HEK293T (cell line): Measurements from ENCODE around the gene RPL10A.

ENCODE experiments used
- CTCF ChIA-PET: fragments of 350-600 bp; formaldehyde crosslinking; extraction: SDS; loops from one replicate; lab custom pipeline; 2021; ENCODE audit warnings: antibody characterized with exemption, inconsistent platforms; lab: Yijun Ruan, JAX
- POLR2A ChIA-PET: fragments of 350-600 bp; formaldehyde crosslinking; extraction: SDS; loops from one replicate; lab custom pipeline; 2020; ENCODE audit warnings: antibody characterized with exemption, inconsistent platforms; lab: Yijun Ruan, JAX
- DNase-seq: peaks from one replicate; pipeline ENCODE4 v3.0.0; 2012; ENCODE audit warnings: mixed read lengths; ENCODE audit errors: extremely low spot score
- ARNT ChIP-seq: fragments of 450-650 bp; IDR thresholded peaks from 2 replicates; pipeline ENCODE4 v1.6.1; 2017; ENCODE audit warnings: mild to moderate bottlenecking
- BHLHE40 ChIP-seq: fragments of 450-650 bp; IDR thresholded peaks from 2 replicates; pipeline ENCODE4 v1.6.1; 2016; ENCODE audit warnings: mild to moderate bottlenecking, moderate library complexity, borderline replicate concordance
- CTBP1 ChIP-seq: fragments of 450-650 bp; IDR thresholded peaks from 2 replicates; pipeline ENCODE4 v1.6.1; 2016; ENCODE audit warnings: borderline replicate concordance
- ELF4 ChIP-seq: fragments of 450-650 bp; IDR thresholded peaks from 2 replicates; pipeline ENCODE4 v1.6.1; 2017; ENCODE audit warnings: antibody characterized with exemption
- FOXA1 ChIP-seq: fragments of 450-650 bp; IDR thresholded peaks from 2 replicates; pipeline ENCODE4 v1.6.1; 2016; ENCODE audit warnings: mild to moderate bottlenecking
- FOXK2 ChIP-seq: fragments of 450-650 bp; IDR thresholded peaks from 2 replicates; pipeline ENCODE4 v1.6.1; 2016; ENCODE audit warnings: mild to moderate bottlenecking
- FOXM1 ChIP-seq: fragments of 450-650 bp; IDR thresholded peaks from 2 replicates; pipeline ENCODE4 v1.6.1; 2017; ENCODE audit warnings: mild to moderate bottlenecking, borderline replicate concordance
- HDGF ChIP-seq: fragments of 450-650 bp; IDR thresholded peaks from 2 replicates; pipeline ENCODE4 v1.6.1; 2017; ENCODE audit warnings: antibody characterized with exemption, borderline replicate concordance
- L3MBTL2 ChIP-seq: fragments of 450-650 bp; conservative IDR thresholded peaks from 2 replicates; pipeline ENCODE4 v1.6.1; 2016; ENCODE audit warnings: mild to moderate bottlenecking
- LEF1 ChIP-seq: fragments of 450-650 bp; IDR thresholded peaks from 2 replicates; pipeline ENCODE4 v1.6.1; 2017; ENCODE audit warnings: mild to moderate bottlenecking, borderline replicate concordance
- NFRKB ChIP-seq: fragments of 450-650 bp; IDR thresholded peaks from 2 replicates; pipeline ENCODE4 v1.6.1; 2016; ENCODE audit warnings: mild to moderate bottlenecking, moderate library complexity
- PKNOX1 ChIP-seq: fragments of 450-650 bp; IDR thresholded peaks from 2 replicates; pipeline ENCODE4 v1.6.1; 2016
- SP1 ChIP-seq: fragments of 450-650 bp; IDR thresholded peaks from 2 replicates; pipeline ENCODE4 v1.6.1; 2017
- SUZ12 ChIP-seq: fragments of 450-650 bp; IDR thresholded peaks from 2 replicates; pipeline ENCODE4 v1.6.1; 2016; ENCODE audit warnings: mild to moderate bottlenecking
- TARDBP ChIP-seq: fragments of 450-650 bp; IDR thresholded peaks from 2 replicates; pipeline ENCODE4 v1.6.1; 2016
- ZNF384 ChIP-seq: fragments of 450-650 bp; IDR thresholded peaks from 2 replicates; pipeline ENCODE4 v1.6.1; 2016

Gene RPL10A

GRCh38 chr6:35489066-35489465 is 20.9 kb downstream of the RPL10A start:
- TF ChIP-seq NFRKB: no peak
- no peak for TF ChIP-seq ZNF384
- ChIA-PET POLR2A (interaction anchor here (0.7 to 1.7 kb wide), 2 partner anchors 16 to 18 kb away, joined by 3 to 8 read pairs; no protein-coding TSS in a partner anchor), CTCF (no interaction called here)
- DNase-seq: no peak

- POLR2A ChIA-PET: interaction anchor here (0.6 to 2.0 kb wide), 4 partner anchors 17 to 1869 kb away, joined by 3 to 8 read pairs (median 5); no protein-coding TSS in a partner anchor
- CTCF ChIA-PET: no interaction called here
- TF ChIP-seq ARNT: no peak
- no peak for TF ChIP-seq CTBP1
- no peak for TF ChIP-seq ZNF384
- TF ChIP-seq FOXK2: no peak
- TF ChIP-seq TARDBP: no peak
- TF ChIP-seq L3MBTL2: no peak
- TF ChIP-seq BHLHE40: no peak
- no peak for TF ChIP-seq FOXM1
- no peak for TF ChIP-seq NFRKB
- TF ChIP-seq SP1: no peak
- no peak for TF ChIP-seq FOXA1
- no peak for TF ChIP-seq HDGF
- no peak for TF ChIP-seq ELF4
- no peak for DNase-seq
Measured at GRCh38 chr6:35489995-35490791, 22.0 kb downstream of the RPL10A start.

GRCh38 chr6:35490821-35491557 is 22.8 kb downstream of the RPL10A start:
- POLR2A ChIA-PET: interaction anchor here (1.0 to 2.0 kb wide), 2 partner anchors 13 to 19 kb away, joined by 4 to 7 read pairs; no protein-coding TSS in a partner anchor
- no peak for TF ChIP-seq BHLHE40
- peak; percentile 77 for TF ChIP-seq PKNOX1
- TF ChIP-seq ARNT: no peak
- no peak for TF ChIP-seq LEF1
- DNase-seq: no peak
- CTCF ChIA-PET: no interaction called here

- CTCF ChIA-PET: interaction anchor here (1.5 kb wide), 1 partner anchor 31 kb away, joined by 3 read pairs; no protein-coding TSS in a partner anchor
- POLR2A ChIA-PET: interaction anchor here (0.9 to 2.0 kb wide), 4 partner anchors 14 to 23 kb away, joined by 3 to 7 read pairs (median 4); partner anchors contain the start of gene RPL10A
- DNase-seq: no peak
- no peak for TF ChIP-seq BHLHE40
- TF ChIP-seq ELF4: no peak
- TF ChIP-seq SUZ12: no peak
- TF ChIP-seq LEF1: no peak
- no peak for TF ChIP-seq ZNF384
- no peak for TF ChIP-seq NFRKB
- no peak for TF ChIP-seq PKNOX1
- TF ChIP-seq CTBP1: no peak
Measured at GRCh38 chr6:35491558-35492257, 23.5 kb downstream of the RPL10A start.

- TF ChIP-seq CTBP1 (no peak), SUZ12 (no peak), BHLHE40 (no peak), L3MBTL2 (no peak), HDGF (no peak), SP1 (no peak), TARDBP (no peak), FOXM1 (no peak), ELF4 (no peak), ARNT (no peak)
- no peak for DNase-seq
- ChIA-PET CTCF (interaction anchor here (1.5 kb wide), 1 partner anchor 30 kb away, joined by 3 read pairs; no protein-coding TSS in a partner anchor), POLR2A (interaction anchor here (0.9 to 1.0 kb wide), 3 partner anchors 15 to 24 kb away, joined by 3 to 5 read pairs (median 4); partner anchors contain the start of gene RPL10A)
Measured at GRCh38 chr6:35492258-35492973, 24.2 kb downstream of the RPL10A start.

- ChIA-PET CTCF (interaction anchor here (1.5 kb wide), 1 partner anchor 29 kb away, joined by 3 read pairs; no protein-coding TSS in a partner anchor), POLR2A (no interaction called here)
- DNase-seq: no peak
- no peak for TF ChIP-seq ARNT
- no peak for TF ChIP-seq HDGF
- no peak for TF ChIP-seq BHLHE40
- no peak for TF ChIP-seq LEF1
Measured at GRCh38 chr6:35492974-35493284, 24.7 kb downstream of the RPL10A start.
